ENCODE data around the gene CAB39. TPM values are rescaled to one million over a fixed set of nuclear protein-coding genes. Genes with fewer than 3 reads are reported as not detected.

Gene CAB39
- total RNA-seq, 4 donors from 2014 or later, result 47.6 to 80.3 (median 71.8) TPM

- peak in 1 of 6 experiments; percentile 1 for TF ChIP-seq CTCF (IDR thresholded peaks at IDR 0.05)
- no peak for TF ChIP-seq POLR2A (IDR thresholded peaks at IDR 0.05)
- Histone ChIP-seq H3K4me1 (peaks cover 0 to 8% (median 0%) of the 10 kb centered on the region in 3 donors), H3K27me3 (peaks cover 0 to 47% (median 0%) of the 10 kb centered on the region in 4 donors), H3K27ac (no peak overlapping the region), H3K4me3 (no peak overlapping the region), H3K9me3 (no peaks in the 10 kb centered on the region), H3K36me3 (no peaks in the 10 kb centered on the region)
- intact Hi-C loops (cut with DNase I), result loop anchor here (5.0 kb wide), 1 partner anchor 137 kb away; no protein-coding TSS in a partner anchor
- DNase-seq, result no peak
- 49 to 57% methylated on average over 7 of the region's 7 CpGs for WGBS, 2 donors
Measured at GRCh38 chr2:230850358-230850658, 137.7 kb downstream of the CAB39 start.

DNA sequence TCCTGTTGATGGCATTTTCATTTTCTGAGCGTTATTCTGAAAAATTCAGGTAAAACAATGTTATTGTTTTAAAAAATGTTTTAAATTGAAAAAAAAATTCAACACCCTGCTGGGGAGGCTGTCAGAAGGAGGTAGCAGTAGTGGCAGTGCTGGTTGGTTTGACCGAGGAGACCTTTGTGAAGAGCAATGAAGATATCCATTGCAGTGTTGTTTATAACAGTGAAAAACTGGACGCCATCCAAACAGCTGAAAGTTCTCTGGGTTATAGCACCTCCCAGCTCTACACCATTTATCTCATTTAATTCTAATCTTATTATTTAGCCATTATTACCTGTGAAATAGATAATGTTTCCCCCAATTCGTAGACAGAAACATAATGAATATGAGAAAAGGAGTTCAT, 139.5 kb downstream of the CAB39 start:
- H3K9me3 ChIP-seq, result no peaks in the 10 kb centered on the region
- intact Hi-C loops (cut with DNase I), result loop anchor here (5.0 kb wide), 1 partner anchor 135 kb away; no protein-coding TSS in a partner anchor
- no peak overlapping the region for H3K27ac ChIP-seq
- H3K4me1 ChIP-seq, result peaks cover 0 to 8% (median 0%) of the 10 kb centered on the region in 3 donors
- no peaks in the 10 kb centered on the region for H3K36me3 ChIP-seq
- TF ChIP-seq CTCF (IDR thresholded peaks at IDR 0.05) (no peak), POLR2A (IDR thresholded peaks at IDR 0.05) (no peak)
- peaks cover 0 to 57% (median 0%) of the 10 kb centered on the region in 4 donors for H3K27me3 ChIP-seq
- no peak overlapping the region for H3K4me3 ChIP-seq
- WGBS, 2 donors, result 71 to 79% methylated on average over 4 of the region's 4 CpGs
- no peak for DNase-seq

DNA sequence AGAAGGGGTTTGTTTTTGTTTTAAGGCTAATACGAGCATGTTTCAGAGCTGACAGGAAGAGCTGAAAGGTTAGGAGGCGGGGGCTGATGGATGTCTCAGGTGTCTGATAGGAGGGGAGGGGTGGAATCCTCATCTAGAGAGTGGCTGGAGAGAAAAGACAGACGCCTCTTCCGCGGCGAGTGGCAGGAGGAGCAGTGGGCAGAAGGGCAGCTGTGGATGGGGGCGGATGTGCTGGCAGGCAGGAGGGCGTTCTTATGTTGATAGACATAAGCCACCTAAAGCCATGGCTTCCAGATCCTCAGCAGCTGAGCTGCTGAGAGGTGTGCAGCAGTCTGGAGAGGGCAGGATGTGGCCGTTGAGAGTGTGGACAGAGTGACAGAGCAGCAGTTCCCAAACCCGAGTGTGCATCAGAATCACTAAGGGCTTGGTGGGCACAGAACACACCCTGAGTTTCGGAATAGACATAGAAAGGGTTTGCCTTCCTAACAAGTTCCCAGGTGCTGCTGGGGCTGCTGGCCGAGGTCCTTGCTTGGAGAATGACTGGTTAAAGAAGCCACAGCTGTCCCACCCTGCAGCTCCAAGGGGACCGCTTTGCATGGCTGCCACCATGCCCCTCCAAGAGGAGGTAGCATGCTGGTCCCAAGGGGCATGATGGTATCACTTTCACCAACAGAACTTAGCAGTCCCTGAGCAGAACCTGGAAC, 149.1 kb downstream of the CAB39 start:
- Histone ChIP-seq H3K27me3 (peaks cover 0 to 81% (median 0%) of the 10 kb centered on the region in 4 donors), H3K36me3 (no peaks in the 10 kb centered on the region), H3K4me3 (no peak overlapping the region), H3K9me3 (no peaks in the 10 kb centered on the region), H3K4me1 (peaks cover 15 to 28% (median 17%) of the 10 kb centered on the region in 3 donors), H3K27ac (no peak overlapping the region)
- WGBS, 2 donors, result 39 to 43% methylated on average over 11 of the region's 13 CpGs
- intact Hi-C loops (cut with DNase I), result no loop called here
- TF ChIP-seq CTCF (IDR thresholded peaks at IDR 0.05), result no peak
- TF ChIP-seq POLR2A (IDR thresholded peaks at IDR 0.05), result no peak
- DNase-seq, result no peak

- intact Hi-C loops (cut with DNase I), result no loop called here
- WGBS, 2 donors, result 84 to 96% methylated on average over 5 of the region's 5 CpGs
- no peaks in the 10 kb centered on the region for H3K9me3 ChIP-seq
Measured at GRCh38 chr2:230862292-230862691, 149.7 kb downstream of the CAB39 start.

More at GRCh38 chr2:230862292-230862691, 149.7 kb downstream of the CAB39 start:
- Histone ChIP-seq H3K27me3 (peaks cover 0 to 76% (median 0%) of the 10 kb centered on the region in 4 donors), H3K4me3 (no peak overlapping the region), H3K27ac (no peak overlapping the region), H3K4me1 (peaks cover 16 to 34% (median 18%) of the 10 kb centered on the region in 3 donors), H3K36me3 (no peaks in the 10 kb centered on the region)
- DNase-seq, result no peak
- TF ChIP-seq CTCF (IDR thresholded peaks at IDR 0.05), result no peak
- no peak for TF ChIP-seq POLR2A (IDR thresholded peaks at IDR 0.05)
